Sigmoid colon (tissue), 7 donors: ENCODE measurements around the gene EGFLAM. TPM values are rescaled to one million over a fixed set of nuclear protein-coding genes. Genes with fewer than 3 reads are reported as not detected.

Experiments
- DNase-seq: peaks from one replicate; pipeline ENCODE4 v3.0.0-alpha.2; 2019
- H3K27ac ChIP-seq, 4 donors: fragments of 200-600 bp; sonication (generic); one replicate each; pipeline ENCODE4 v1.5.1; 2016 to 2019; ENCODE audit warnings: mild to moderate bottlenecking in 1 of 4
- H3K27me3 ChIP-seq, 3 donors: fragments of 200-600 bp; sonication (generic); one replicate each; pipeline ENCODE4 v1.5.1; 2019; ENCODE audit warnings: mild to moderate bottlenecking in 1 of 3
- H3K36me3 ChIP-seq, 4 donors: fragments of 200-600 bp; sonication (generic); one replicate each; pipeline ENCODE4 v1.5.1; 2016 to 2019
- H3K4me1 ChIP-seq, 4 donors: fragments of 200-600 bp; sonication (generic); one replicate each; pipeline ENCODE4 v1.5.1; 2017 to 2019
- H3K4me3 ChIP-seq, 4 donors: fragments of 200-600 bp; sonication (generic); one replicate each; pipeline ENCODE4 v1.5.1; 2017 to 2019; ENCODE audit warnings: mild to moderate bottlenecking in 2 of 4, moderate library complexity in 1 of 4
- H3K9me3 ChIP-seq, 4 donors: fragments of 200-600 bp in 3 of 4; sonication (generic) in 3 of 4; one replicate each; pipeline versions ENCODE4 v1.5.1 to v1.6.1; 2013 to 2019
- CTCF ChIP-seq, 4 experiments: fragments of 450-650 bp in 3 of 4; fragments of 200-600 bp in 1 of 4; IDR thresholded peaks; one replicate each; pipeline ENCODE4 v1.5.1; 2016 to 2019; ENCODE audit warnings: antibody characterized with exemption in 4 of 4, mild to moderate bottlenecking in 3 of 4, moderate library complexity in 2 of 4
- EP300 ChIP-seq, 4 donors: sonication (generic); formaldehyde crosslinking; IDR thresholded peaks; one replicate each; pipeline ENCODE4 v1.6.1; 2017; ENCODE audit warnings: antibody characterized with exemption in 4 of 4
- POLR2A ChIP-seq, 2 donors: fragments of 450-650 bp; IDR thresholded peaks; one replicate each; pipeline ENCODE4 v1.6.1; 2016; ENCODE audit warnings: antibody characterized with exemption in 2 of 2, mild to moderate bottlenecking in 2 of 2, moderate library complexity in 2 of 2
- POLR2AphosphoS5 ChIP-seq, 4 donors: sonication (generic); formaldehyde crosslinking; IDR thresholded peaks; one replicate each; pipeline ENCODE4 v1.6.1; 2017; ENCODE audit warnings: antibody characterized with exemption in 4 of 4
- WGBS, 2 donors: extraction: QIAGEN DNeasy Blood & Tissue Kit; methylation state at CpG; one replicate each; pipeline ENCODE4 v1.1.7; 2013; 5-methylcytosine and 5-hydroxymethylcytosine counted together
- intact Hi-C: fragments of 100-400 bp; cut with DNase I; formaldehyde crosslinking; loops from one replicate; pipeline ENCODE4 v1.15.1; 2023
- polyA plus RNA-seq, 3 donors: library from polyadenylated mRNA; stranded (reverse); fragments of 200-250 nt; gene quantifications; one replicate each; pipeline ENCODE4 v1.2.3, GENCODE V29; 2013
- total RNA-seq, 4 donors: library from RNA; depleted of rRNA; stranded (reverse); fragments of >200 nt; gene quantifications; one replicate each; pipeline ENCODE4 v1.1.0, GENCODE V29; 2016
- donor health status: healthy with polysubstance abuse.
- donor health status: Bipolar disorder and iron deficiency.
- donor health status: healthy.

EGFLAM gene
- total and polyA plus RNA-seq, 7 donors, result 0.46 to 5.7 (median 2.5) TPM

GRCh38 chr5:38426986-38427950, 168.9 kb downstream of the EGFLAM start:
- intact Hi-C loops, result no loop called here
- TF ChIP-seq EP300 (IDR thresholded peaks at IDR 0.05), result no peak
- TF ChIP-seq CTCF (IDR thresholded peaks at IDR 0.05), result no peak
- no peak for TF ChIP-seq POLR2A (IDR thresholded peaks at IDR 0.05)
- no peak for TF ChIP-seq POLR2AphosphoS5 (IDR thresholded peaks at IDR 0.05)
- H3K9me3 ChIP-seq, result no peaks in the 10 kb centered on the region
- no peaks in the 10 kb centered on the region for H3K4me1 ChIP-seq
- no peak for DNase-seq
- H3K36me3 ChIP-seq, result no peaks in the 10 kb centered on the region
- WGBS, 2 donors, result 73 to 82% methylated on average over 9 of the region's 9 CpGs
- H3K27ac ChIP-seq, result no peak overlapping the region
- H3K27me3 ChIP-seq, result no peaks in the 10 kb centered on the region
- H3K4me3 ChIP-seq, result no peak overlapping the region

- intact Hi-C loops, result loop anchor here (10.0 kb wide), 1 partner anchor 643 kb away; the partner anchor contains the start of gene RICTOR
- Histone ChIP-seq H3K4me3 (no peak overlapping the region), H3K27me3 (no peaks in the 10 kb centered on the region), H3K27ac (no peak overlapping the region), H3K36me3 (no peaks in the 10 kb centered on the region), H3K4me1 (peaks cover 0 to 33% (median 29%) of the 10 kb centered on the region in 4 donors), H3K9me3 (no peaks in the 10 kb centered on the region)
- no peak for DNase-seq
- 96 to 98% methylated on average over 1 of the region's 1 CpG for WGBS, 2 donors
- TF ChIP-seq POLR2A (IDR thresholded peaks at IDR 0.05) (no peak), EP300 (IDR thresholded peaks at IDR 0.05) (no peak), CTCF (IDR thresholded peaks at IDR 0.05) (no peak), POLR2AphosphoS5 (IDR thresholded peaks at IDR 0.05) (no peak)
Measured at GRCh38 chr5:38431242-38431853, 173.0 kb downstream of the EGFLAM start.

GRCh38 chr5:38433160-38433861, 175.0 kb downstream of the EGFLAM start:
- peaks cover 0 to 33% (median 29%) of the 10 kb centered on the region in 4 donors for H3K4me1 ChIP-seq
- 28 to 43% methylated on average over 6 of the region's 6 CpGs for WGBS, 2 donors
- TF ChIP-seq POLR2AphosphoS5 (IDR thresholded peaks at IDR 0.05), result peak in 2 of 4 donors; percentile 67 to 69
- no peak for TF ChIP-seq POLR2A (IDR thresholded peaks at IDR 0.05)
- peak in 1 of 4 experiments; percentile 57 for TF ChIP-seq CTCF (IDR thresholded peaks at IDR 0.05)
- TF ChIP-seq EP300 (IDR thresholded peaks at IDR 0.05), result no peak
- no peaks in the 10 kb centered on the region for H3K9me3 ChIP-seq
- peak overlapping the region; percentile 27 to 75 (median 57) for H3K27ac ChIP-seq
- H3K27me3 ChIP-seq, result no peaks in the 10 kb centered on the region
- DNase-seq, result peak; percentile 74
- no peak overlapping the region for H3K4me3 ChIP-seq
- intact Hi-C loops, result loop anchor here (10.0 kb wide), 1 partner anchor 641 kb away; the partner anchor contains the start of gene RICTOR
- no peaks in the 10 kb centered on the region for H3K36me3 ChIP-seq

GRCh38 chr5:38434966-38435705, 176.8 kb downstream of the EGFLAM start:
- intact Hi-C loops, result loop anchor here (10.0 kb wide), 1 partner anchor 640 kb away; the partner anchor contains the start of gene RICTOR
- 90 to 91% methylated on average over 7 of the region's 7 CpGs for WGBS, 2 donors
- Histone ChIP-seq H3K27me3 (no peaks in the 10 kb centered on the region), H3K36me3 (no peaks in the 10 kb centered on the region), H3K4me3 (no peak overlapping the region), H3K9me3 (no peaks in the 10 kb centered on the region), H3K4me1 (peaks cover 0 to 33% (median 29%) of the 10 kb centered on the region in 4 donors), H3K27ac (peak overlapping the region; percentile 30 to 75 (median 57))
- no peak for DNase-seq
- TF ChIP-seq EP300 (IDR thresholded peaks at IDR 0.05) (peak in 1 of 4 donors; percentile 26), CTCF (IDR thresholded peaks at IDR 0.05) (no peak), POLR2A (IDR thresholded peaks at IDR 0.05) (no peak), POLR2AphosphoS5 (IDR thresholded peaks at IDR 0.05) (peak in 1 of 4 donors; percentile 25)
